HG03439 (cell line): ENCODE measurements around the gene LEUTX.
"Not testable (repeated sequence)": the region's sequence is repeated elsewhere in the genome, so short reads cannot be mapped to it uniquely, and the experiment has no call there.

ENCODE experiments used
- ATAC-seq: cut with Tn5 transposase; IDR thresholded peaks from one replicate; pipeline ENCODE4 v1.9.1; 2021; ENCODE audit warnings: mild to moderate bottlenecking, moderate library complexity; ENCODE audit not compliant: unreplicated experiment

The LEUTX gene

GRCh38 chr19:39768786-39769185 is 9.9 kb upstream of the LEUTX start:
- ATAC-seq, result no peak

DNA sequence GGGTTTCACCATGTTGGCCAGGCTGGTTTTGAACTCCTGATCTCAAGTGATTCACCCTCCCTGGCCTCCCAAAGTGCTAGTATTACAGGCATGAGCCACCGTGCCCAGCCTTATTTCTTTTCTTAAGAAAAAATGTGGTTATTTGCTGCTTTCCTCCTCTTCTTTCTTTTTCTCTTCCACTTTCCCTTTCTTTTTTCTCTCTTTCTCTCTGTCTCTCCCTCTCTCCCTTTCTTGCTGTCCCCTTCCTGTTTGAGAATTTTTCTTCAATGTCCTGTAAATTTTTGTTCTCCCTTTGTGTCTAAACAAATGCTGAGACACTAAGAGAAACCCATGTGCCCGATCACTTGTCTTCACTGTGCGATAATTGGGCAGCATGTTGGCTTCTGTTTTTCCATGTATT is 2.2 kb downstream of the LEUTX start:
- no peak for ATAC-seq

DNA sequence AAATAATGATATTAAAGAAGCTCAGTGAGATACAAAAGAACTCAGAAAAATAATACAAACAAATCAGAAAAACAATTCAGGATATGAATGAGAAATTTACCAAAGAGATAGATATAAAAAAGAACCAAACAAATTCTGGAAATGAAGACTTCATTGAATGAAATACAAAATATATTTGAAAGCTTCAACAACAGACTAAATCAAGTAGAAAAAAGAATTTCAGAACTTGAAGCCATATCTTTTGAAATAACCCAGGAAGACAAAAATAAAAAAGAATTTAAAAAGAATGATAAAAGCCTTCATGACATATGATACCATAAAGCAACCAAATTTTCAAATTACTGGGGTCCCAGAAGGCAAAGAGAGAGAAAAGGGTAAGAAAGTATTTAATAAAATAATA is 9.6 kb downstream of the LEUTX start:
- no peak for ATAC-seq

DNA sequence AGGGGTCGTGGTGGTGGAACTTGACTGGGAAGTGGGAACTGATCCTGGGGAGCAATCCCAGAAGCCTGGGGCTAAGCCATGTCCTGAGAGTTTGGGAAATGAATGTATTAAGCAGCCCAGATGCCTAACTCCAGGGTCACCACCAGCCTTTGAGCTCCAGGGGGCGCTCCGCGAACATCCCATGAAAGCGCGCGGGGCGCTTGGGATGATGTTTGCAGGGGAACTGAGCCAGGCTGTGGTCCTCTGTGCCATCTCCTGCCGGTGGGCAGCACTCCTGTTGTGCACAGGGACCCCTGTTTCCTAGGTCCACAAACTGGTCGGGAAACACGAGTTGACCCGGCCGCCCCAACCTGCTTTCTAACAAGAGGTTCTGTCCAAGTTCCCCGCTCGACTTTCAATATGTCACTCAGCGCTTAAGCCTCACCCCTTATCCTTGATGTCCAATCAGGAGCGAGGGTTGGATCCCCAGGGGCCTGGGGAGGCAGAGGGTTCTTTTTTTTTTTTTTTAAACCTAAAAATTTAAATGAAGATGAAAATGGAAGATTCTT is 14.4 kb downstream of the LEUTX start:
- peak; percentile 75 for ATAC-seq

- ATAC-seq, result no peak
Measured at GRCh38 chr19:39795001-39795400, 16.3 kb downstream of the LEUTX start.

- ATAC-seq, result no peak
Measured at GRCh38 chr19:39796000-39796498, 17.4 kb downstream of the LEUTX start.

DNA sequence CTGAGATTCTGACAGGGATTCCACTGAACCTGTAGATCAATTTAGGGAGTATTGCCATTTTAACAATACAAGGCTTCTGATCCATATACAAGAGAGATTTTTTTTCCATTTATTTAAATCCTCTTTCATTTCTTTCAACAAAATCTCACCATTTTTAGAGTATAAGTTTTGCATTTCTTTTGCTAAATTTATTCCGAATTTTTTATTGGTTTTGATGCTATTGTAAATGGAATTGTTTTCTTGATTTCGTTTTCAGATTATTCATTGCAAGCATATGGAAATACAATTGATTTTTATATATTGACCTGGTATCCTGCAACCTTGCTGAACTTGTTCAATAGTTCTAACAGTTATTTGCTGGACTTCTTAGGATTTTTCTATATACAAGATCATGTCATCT is 18.4 kb downstream of the LEUTX start:
- ATAC-seq, result no peak

- ATAC-seq, result no peak
Measured at GRCh38 chr19:39802958-39803357, 24.3 kb downstream of the LEUTX start.

DNA sequence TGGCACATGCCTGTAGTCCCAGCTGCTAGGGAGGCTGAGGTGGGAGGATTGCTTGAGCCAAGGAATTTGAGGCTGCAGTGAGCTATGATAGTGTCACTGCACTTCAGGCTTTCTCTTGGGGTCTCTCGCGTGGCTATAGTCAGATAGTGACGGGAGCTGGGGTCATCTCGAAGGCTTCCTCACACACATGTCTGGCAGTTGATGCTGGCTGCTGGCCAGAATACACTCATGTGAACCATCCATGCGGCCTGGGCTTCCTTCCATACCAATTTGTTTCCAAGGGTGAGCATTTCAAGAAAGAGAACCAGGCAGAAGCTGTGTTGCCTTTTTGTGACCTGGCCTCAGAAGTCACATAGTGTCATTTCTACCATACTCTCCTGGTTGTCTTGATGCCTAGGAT is 26.4 kb downstream of the LEUTX start:
- no peak for ATAC-seq

DNA sequence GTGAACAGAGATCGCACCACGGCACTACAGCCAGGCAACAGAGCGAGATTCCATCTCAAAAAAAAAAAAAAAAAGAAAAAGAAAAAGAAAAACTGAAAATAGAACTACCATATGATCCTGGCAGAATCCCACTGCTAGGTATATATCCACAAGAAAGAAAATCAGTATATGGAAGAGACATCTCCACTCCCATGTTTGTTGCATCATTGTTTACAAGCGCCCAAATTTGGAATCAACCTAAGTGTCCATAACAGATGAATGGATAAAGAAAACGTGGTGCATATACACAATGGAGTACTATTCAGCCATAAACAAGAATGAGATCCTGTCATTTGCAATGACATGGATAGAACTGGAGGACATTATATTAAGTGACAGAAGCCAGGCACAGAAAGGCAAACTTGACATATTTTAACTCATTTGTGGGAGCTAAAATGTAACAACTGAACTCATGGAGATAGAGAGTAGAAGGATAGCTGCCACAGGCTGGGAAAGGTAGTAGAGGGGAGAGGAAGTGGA is 29.3 kb downstream of the LEUTX start:
- no peak for ATAC-seq

- not testable (repeated sequence) for ATAC-seq
Measured at GRCh38 chr19:39808688-39809087, 30.0 kb downstream of the LEUTX start.

- ATAC-seq, result no peak
Measured at GRCh38 chr19:39809368-39809767, 30.7 kb downstream of the LEUTX start.

- no peak for ATAC-seq
Measured at GRCh38 chr19:39810424-39810823, 31.8 kb downstream of the LEUTX start.

DNA sequence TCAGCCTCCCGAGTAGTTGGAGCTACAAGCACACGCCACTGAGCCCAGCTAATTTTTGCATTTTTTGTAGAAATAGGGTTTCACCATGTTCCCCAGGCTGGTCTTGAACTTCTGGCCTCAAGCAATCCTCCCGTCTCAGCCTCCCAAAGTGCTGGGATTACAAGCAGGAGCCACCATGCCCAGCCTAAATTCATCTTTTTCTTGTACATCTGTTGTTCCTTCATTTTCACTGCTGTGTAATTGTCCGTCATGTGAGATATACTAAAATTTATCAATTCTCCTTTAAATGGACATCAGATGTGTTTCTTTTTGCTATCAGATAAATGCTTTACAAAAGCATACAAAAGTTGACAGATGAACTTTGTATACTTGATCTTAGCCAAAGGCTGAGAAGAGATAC is 32.4 kb downstream of the LEUTX start:
- no peak for ATAC-seq

- ATAC-seq, result no peak
Measured at GRCh38 chr19:39813264-39813993, 34.8 kb downstream of the LEUTX start.

DNA sequence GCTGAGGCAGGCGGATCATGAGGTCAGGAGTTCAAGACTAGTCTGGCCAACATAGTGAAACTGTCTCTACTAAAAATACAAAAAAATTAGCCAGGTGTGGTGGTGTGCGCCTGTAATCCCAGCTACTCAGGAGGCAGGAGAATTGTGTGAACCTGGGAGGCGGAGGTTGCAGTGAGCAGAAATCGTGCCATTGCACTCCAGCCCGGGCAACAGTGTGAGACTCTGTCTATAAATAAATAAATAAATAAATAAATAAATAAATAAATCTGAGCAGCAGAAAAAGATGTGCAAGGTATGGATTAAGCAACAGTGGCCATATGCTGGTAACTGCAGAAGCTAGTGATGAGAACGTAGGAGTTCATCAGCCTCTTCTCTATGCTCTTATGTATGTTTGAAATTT is 35.5 kb downstream of the LEUTX start:
- not testable (repeated sequence) for ATAC-seq

- no peak for ATAC-seq
Measured at GRCh38 chr19:39814595-39814994, 35.9 kb downstream of the LEUTX start.

DNA sequence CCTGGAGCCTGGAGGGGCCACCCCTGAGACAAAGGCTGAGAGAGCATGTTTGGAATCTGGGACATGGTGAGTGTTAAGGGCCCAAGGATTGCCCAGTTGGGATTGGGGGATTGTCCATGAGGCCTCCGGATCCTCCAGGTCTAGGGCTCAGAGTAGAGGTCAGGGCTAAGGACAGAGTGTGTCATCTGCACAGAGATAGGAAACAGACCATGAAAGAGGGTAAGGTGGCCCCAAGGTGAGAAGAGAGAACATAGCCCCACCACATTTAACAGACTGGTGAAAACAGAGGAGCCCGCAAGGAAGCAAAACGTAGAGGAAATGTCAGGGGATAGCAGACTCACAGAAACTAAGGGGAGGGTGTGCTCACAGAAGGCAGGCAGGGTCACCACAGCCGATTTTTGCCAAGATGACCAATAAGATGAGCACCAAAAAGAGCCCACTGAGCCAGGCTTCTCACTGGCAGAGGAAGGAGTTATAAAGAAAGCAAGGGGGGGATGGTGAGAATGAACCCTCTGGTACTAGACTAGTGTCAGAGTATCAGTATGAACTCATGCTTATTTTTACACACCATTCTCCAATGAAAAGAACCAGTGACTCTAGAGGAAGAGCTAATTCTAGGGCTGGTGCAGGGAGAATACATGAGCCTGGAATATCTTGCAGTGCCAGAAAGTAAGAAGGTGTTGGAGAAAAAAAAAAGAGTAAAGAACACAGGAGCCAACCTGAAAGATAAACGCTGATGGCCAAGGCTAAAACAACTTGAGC is 37.8 kb downstream of the LEUTX start:
- ATAC-seq, result no peak

DNA sequence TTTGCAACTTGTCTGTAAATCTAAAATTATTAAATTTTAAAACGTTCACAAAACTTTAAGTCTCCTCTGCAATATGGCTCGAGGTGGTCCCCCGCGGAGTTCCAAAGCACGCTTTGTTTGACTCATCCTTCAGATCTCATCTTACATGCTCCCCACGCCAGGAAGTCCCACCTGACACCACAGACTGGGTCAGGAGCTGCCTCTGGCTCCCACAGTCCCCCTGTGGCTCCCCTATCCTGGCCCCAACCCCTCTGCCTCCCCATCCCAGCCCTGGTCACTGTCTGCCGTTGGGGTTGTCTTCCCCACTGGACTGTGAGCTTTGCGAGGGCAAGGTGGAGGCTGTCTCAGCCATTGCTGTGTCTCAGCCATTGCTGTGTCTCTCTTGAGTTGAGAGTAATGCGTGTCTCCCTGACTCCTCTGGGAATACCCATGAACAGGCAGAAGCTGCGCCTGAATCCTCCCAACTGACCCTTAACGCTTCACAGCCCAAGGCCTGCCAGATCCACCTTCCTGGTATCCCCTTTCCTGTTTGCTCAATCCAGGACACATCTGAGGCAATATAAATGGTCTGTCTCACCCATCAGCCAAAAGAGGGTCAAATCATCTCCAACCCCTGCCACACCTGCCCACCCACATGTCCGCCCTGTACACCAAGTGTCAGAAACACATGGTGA is 39.4 kb downstream of the LEUTX start:
- ATAC-seq, result no peak

- peak; percentile 53 for ATAC-seq
Measured at GRCh38 chr19:39818626-39819097, 40.0 kb downstream of the LEUTX start.

DNA sequence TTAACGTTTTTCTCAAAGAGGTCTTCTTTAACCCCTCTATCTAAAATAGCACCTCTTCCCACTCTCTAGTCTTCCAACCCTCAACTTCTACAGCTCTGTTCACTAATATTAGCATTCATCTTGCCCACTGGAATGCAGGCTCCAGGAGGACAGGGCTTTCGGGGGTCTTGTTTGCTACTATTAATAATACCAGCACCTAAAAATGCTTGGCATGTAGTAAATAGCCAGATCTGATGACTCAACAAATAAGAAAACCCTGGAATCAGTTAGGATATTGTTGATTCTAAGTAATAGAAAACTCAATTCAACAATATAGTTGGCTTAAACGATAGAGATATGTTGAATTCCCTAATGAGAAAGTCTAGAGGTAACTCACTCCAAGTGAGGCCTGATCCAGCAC is 41.1 kb downstream of the LEUTX start:
- no peak for ATAC-seq
